ENCODE measurements around the gene ZCCHC17. TPM values are rescaled to one million over a fixed set of nuclear protein-coding genes. Genes with fewer than 3 reads are reported as not detected.

ZCCHC17 gene
- total RNA-seq, 1 donor from 2014 or later = 51.3 TPM

- Mint-ChIP-seq H3K9me3 (ENCODE audit: unreplicated experiment) (no peaks in the 10 kb centered on the region), H3K27ac (ENCODE audit: unreplicated experiment) (no peak overlapping the region), H3K4me3 (ENCODE audit: unreplicated experiment) (no peak overlapping the region), H3K36me3 (ENCODE audit: low read depth, unreplicated experiment) (peaks cover 11% of the 10 kb centered on the region), H3K4me1 (ENCODE audit: low read depth, unreplicated experiment) (no peaks in the 10 kb centered on the region), H3K27me3 (ENCODE audit: low read depth, unreplicated experiment) (no peaks in the 10 kb centered on the region)
- H3K9ac ChIP-seq (ENCODE audit: low read length) = no peak overlapping the region
- no peak for FAIRE-seq
- no peak for TF ChIP-seq CTCF (IDR thresholded peaks at IDR 0.05; ENCODE audit: insufficient read depth, low read depth, low read length)
- no peak for TF ChIP-seq EZH2 (IDR thresholded peaks at IDR 0.05; ENCODE audit: insufficient read depth, low read length)
- peaks cover 38% of the 10 kb centered on the region for H3K36me3 ChIP-seq (ENCODE audit: insufficient read depth, low read length)
- H3K79me2 ChIP-seq (ENCODE audit: insufficient read depth, low read length) = peaks cover 22% of the 10 kb centered on the region
- no peak overlapping the region for H3K4me3 ChIP-seq (ENCODE audit: insufficient read depth, low read depth, low read length)
- H2AFZ ChIP-seq (ENCODE audit: low read depth, low read length) = no peak overlapping the region
- no peaks in the 10 kb centered on the region for H3K9me3 ChIP-seq (ENCODE audit: insufficient read depth, low read depth, low read length)
- no peak for DNase-seq (ENCODE audit: low read depth)
- peaks cover 10% of the 10 kb centered on the region for H4K20me1 ChIP-seq (ENCODE audit: insufficient read depth, low read length)
- no peaks in the 10 kb centered on the region for H3K27me3 ChIP-seq (ENCODE audit: insufficient read depth, low read length)
- no peak overlapping the region for H3K4me2 ChIP-seq (ENCODE audit: low read length)
- H3K4me1 ChIP-seq (ENCODE audit: insufficient read depth, low read length) = no peaks in the 10 kb centered on the region
- no peak overlapping the region for H3K27ac ChIP-seq (ENCODE audit: low read depth, low read length)
These were observed 7.8 kb upstream of the ZCCHC17 start for GRCh38 chr1:31289021-31289420.

GRCh38 chr1:31295874-31296485 is 852 bp upstream of the ZCCHC17 start:
- TF ChIP-seq CTCF (IDR thresholded peaks at IDR 0.05; ENCODE audit: insufficient read depth, low read depth, low read length) = no peak
- TF ChIP-seq EZH2 (IDR thresholded peaks at IDR 0.05; ENCODE audit: insufficient read depth, low read length) = no peak
- H3K4me3 ChIP-seq (ENCODE audit: insufficient read depth, low read depth, low read length) = peak overlapping the region; percentile 96
- peaks cover 17% of the 10 kb centered on the region for H3K36me3 ChIP-seq (ENCODE audit: insufficient read depth, low read length)
- no peak overlapping the region for H3K27ac Mint-ChIP-seq (ENCODE audit: unreplicated experiment)
- H3K4me1 Mint-ChIP-seq (ENCODE audit: low read depth, unreplicated experiment) = peaks cover 18% of the 10 kb centered on the region
- peak overlapping the region; percentile 95 for H3K9ac ChIP-seq (ENCODE audit: low read length)
- H4K20me1 ChIP-seq (ENCODE audit: insufficient read depth, low read length) = peaks cover 35% of the 10 kb centered on the region
- peaks cover 11% of the 10 kb centered on the region for H3K36me3 Mint-ChIP-seq (ENCODE audit: low read depth, unreplicated experiment)
- H3K4me2 ChIP-seq (ENCODE audit: low read length) = peak overlapping the region; percentile 86
- no peaks in the 10 kb centered on the region for H3K27me3 ChIP-seq (ENCODE audit: insufficient read depth, low read length)
- FAIRE-seq (no peak), DNase-seq (ENCODE audit: low read depth) (no peak)
- no peaks in the 10 kb centered on the region for H3K27me3 Mint-ChIP-seq (ENCODE audit: low read depth, unreplicated experiment)
- peaks cover 22% of the 10 kb centered on the region for H3K4me1 ChIP-seq (ENCODE audit: insufficient read depth, low read length)
- H3K79me2 ChIP-seq (ENCODE audit: insufficient read depth, low read length) = peaks cover 86% of the 10 kb centered on the region
- no peaks in the 10 kb centered on the region for H3K9me3 Mint-ChIP-seq (ENCODE audit: unreplicated experiment)
- H3K9me3 ChIP-seq (ENCODE audit: insufficient read depth, low read depth, low read length) = no peaks in the 10 kb centered on the region
- H3K27ac ChIP-seq (ENCODE audit: low read depth, low read length) = peak overlapping the region; percentile 79
- H3K4me3 Mint-ChIP-seq (ENCODE audit: unreplicated experiment) = no peak overlapping the region
- H2AFZ ChIP-seq (ENCODE audit: low read depth, low read length) = peak overlapping the region; percentile 79
